Raji (cell line): ENCODE results near the gene SH3PXD2A.

ENCODE experiments used
- POLR2A ChIP-seq: IDR thresholded peaks from 2 replicates; pipeline ENCODE4 v1.6.1; 2011; ENCODE audit warnings: low read depth, low read length, control low read depth; ENCODE audit not compliant: insufficient read depth

The SH3PXD2A gene

DNA sequence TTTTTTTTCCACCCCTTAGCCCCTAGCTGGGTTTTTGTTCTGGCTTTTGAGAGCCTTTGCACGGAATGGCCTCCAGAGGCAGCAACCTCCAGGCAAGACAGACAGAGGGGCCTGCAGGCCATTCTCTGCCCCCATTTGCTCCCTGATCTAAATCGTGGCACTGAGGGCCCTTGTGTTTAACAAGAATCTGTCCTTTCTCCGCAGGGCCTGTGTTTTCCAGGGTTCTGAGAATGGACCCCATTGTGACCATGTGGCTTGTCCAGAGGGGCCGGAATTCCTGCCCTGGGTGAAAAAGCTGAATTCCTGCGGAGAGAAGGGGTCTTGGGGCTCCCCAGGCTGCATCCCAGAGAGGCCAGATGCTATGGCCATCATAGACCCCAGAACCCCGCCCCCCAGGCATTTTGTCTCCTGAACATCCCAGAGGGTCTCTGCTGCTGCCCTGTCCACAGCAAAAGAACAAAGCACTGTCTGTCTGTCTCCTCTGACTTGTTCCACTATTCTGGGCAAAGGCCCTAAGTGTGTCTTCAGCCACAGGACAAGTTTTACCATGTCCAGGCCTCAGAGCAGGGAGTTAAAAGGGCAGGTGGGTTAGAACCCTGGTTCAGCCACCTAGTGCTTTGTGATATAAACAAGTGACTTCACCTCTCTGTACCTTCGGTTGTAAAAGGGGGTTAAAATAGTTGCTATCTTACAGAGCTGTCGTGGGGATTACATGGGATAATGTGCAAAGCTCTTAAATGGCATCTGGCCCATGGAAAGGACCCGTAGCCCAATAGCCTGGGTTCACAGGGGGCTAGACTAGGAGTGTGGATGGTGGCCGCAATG is 155.6 kb downstream of the SH3PXD2A start:
- TF ChIP-seq POLR2A = no peak

GRCh38 chr10:103698266-103698665 is 157.1 kb downstream of the SH3PXD2A start:
- TF ChIP-seq POLR2A = no peak

- no peak for TF ChIP-seq POLR2A
These were observed 157.6 kb downstream of the SH3PXD2A start for GRCh38 chr10:103697787-103698186.

GRCh38 chr10:103696411-103697145 is 158.8 kb downstream of the SH3PXD2A start:
- TF ChIP-seq POLR2A = no peak

DNA sequence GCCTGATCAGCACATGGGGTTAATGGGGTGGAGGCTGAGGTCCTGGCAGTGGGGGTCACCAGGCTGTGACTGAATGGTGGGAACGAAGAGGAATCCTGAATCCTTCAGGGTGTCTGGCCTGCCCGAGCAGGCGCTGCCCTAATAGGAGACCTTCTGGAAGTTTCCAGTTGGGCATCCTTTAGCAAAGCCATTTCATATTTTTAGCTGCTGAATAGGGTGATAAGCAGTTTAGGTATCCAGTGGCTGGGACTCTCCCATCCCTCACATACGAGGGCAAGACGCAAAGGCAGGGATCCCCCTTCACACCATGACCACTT is 159.3 kb downstream of the SH3PXD2A start:
- no peak for TF ChIP-seq POLR2A

DNA sequence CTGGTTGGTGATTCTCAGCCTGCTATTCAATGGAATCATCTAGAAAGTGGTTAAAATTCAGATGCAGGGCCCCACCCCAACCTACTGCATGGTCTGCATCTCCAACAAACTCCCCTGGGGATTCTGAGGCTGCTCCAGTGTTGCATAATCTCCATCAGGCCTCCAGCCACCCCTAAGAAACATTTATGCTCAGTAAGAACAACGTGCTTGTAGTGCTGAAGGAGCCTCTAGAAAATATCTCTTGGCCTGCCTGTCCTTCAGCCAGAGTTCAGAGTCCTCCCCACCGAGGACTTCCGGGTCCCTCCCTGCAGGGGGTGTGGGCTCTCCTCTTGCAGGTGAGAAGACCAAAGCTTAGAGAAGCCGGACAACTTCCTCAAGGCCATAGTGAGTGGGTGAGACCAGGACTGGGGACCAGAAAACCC is 159.8 kb downstream of the SH3PXD2A start:
- TF ChIP-seq POLR2A = no peak

DNA sequence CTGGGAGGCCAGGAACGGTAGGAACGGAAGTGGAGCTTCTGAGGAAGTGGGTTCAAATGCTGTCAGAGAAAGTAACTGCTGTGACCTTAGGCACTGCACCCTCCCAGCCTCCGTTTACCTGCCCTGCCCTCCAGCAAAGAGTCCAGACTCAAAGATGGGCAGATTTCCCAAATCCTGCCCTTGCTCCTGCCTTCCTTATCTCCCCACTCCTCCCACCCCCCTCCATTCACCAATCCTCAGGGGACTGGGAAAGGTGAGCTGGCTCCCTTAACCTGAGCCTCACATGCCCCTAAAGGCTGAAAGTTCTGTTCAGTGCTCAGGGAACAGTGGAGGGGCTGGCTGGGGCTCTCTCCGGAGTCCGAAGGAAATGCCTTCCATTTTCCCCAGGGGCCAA is 161.6 kb downstream of the SH3PXD2A start:
- TF ChIP-seq POLR2A = no peak

DNA sequence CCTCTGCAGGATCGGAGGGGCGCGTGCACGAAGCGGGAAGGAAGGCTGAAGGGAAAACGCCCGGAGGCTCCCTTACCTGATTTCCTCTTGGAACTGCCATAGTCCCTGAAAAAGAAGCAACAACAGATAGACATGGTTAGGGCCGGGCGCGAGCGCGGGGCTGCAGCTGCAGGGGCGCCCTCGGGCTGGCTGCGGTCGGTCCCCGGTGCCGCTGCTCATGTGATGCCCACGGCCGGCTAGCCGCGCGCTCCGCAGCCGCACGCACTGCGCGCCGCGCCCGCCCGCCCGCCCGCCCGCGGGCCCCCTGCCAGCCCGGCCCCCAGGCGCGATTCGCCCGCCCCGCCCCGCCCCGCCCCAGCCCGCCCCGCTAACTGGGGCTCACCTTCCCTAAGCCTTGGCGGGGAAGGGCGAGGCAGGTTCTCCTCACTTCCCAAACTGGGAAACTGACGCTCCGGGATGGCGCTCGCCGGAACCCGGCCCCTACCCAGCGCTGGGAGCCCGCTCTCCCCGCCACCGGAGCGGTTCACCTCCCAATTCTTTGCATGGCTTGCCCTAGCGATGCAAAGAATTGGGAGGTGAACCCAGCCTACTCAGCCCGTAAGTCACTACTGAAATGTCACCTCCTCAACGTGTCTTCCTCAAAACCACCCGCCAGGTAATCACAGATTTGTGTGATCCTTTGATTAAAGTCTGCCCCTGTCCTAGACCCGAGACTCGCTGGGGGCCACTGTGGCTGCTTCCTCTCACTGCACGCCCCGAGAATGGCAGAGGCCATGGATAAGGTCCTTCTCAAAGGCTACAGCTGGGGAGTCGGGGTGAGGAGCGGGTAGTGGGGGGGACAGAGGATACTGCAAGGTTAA is 162.2 kb downstream of the SH3PXD2A start:
- TF ChIP-seq POLR2A = peak; percentile 58

DNA sequence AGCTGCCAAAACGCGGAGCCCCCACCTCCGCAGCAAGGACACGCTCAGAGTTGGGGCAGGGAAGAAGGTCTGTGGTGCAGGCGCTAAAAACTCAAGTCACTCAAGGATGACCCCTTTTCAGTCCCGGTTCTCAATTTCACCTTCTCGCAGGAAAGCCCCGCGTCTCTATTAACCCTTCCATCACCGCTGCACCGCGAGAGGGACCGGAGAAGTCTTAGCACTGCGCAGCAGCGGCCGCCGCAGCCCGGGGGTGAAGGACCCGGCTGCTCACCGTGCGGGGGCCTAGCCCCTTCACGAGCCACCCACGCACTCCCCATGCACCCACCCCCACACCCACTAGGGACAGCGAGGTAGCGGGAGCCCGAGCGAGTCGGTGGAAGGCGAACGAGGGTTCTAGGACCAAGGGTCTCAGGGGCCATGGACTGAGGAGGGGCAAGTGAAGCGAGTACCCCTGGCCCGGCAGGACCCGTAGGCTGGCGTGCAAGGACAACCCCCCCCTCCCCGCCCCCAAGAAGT is 162.9 kb downstream of the SH3PXD2A start:
- peak; percentile 24 for TF ChIP-seq POLR2A

DNA sequence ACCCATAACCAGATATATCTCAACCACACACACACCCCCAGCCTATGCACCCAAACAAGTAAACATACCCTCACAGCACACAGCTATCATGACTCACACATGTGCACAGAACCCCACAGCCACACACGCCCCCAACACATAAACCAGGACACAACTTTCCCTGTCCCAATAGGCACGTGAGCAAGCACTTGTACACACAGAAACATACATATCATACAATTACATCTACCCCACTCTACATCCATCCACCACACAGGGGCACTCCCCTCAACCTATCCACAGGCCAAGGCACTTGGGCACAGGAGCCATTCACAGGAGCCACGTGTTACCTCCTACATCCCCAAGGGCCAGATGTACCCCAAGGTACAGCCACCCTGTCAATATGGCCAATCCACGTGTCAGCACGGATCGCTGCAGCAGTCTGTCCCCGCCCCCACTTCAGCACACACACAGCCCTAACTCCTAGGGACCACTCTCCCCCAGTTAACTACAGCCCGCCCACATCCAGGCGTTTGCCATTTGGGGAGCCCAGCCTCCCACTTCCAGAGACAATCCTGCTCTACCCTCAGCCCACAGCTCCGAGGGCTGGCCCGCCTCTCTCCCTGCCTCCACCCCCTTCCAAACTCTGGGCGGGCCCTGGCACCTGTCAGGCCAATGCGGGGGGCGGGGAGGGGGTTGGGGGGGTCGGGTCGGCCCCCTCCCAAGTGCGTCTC is 163.5 kb downstream of the SH3PXD2A start:
- TF ChIP-seq POLR2A = no peak

- no peak for TF ChIP-seq POLR2A
These were observed 164.1 kb downstream of the SH3PXD2A start for GRCh38 chr10:103691267-103691666.

DNA sequence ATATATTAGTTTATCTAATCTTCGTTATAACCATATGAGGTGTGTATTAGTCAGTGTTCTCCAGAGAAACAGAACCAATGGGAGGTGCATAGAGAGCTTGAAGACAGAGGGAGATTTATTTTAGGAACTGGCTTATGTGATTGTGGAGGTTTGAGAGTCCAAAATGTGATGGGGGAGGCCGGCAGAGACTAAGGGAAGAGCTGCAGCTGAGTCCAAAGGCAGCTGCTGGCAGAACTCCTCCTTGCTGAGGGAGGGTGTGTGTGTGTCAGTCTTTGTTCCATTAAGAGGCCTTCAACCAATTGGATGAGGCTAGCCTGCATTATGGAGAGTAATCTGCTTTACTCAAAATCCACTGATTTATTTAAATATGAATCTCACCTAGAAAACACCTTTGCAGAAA is 165.1 kb downstream of the SH3PXD2A start:
- no peak for TF ChIP-seq POLR2A

GRCh38 chr10:103688491-103688890 is 166.9 kb downstream of the SH3PXD2A start:
- TF ChIP-seq POLR2A = no peak

DNA sequence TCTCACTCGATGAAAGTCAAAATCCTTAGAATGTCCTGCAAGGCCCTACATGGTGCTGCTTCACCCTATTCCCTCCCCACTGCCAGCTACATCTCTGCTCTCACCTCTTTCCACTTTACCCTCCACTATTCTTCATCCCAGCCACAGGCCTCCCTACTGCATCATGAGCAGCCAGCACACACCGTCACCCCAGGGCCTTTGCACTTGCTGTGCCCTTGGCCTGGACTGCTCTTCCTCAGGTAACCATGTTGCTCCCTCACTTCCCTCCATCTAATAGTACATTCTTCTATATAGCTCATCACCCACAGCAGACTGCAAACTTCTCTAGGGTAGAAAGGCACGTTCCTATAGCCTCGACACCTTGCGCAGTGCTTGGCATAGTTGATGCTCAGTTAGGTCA is 167.7 kb downstream of the SH3PXD2A start:
- TF ChIP-seq POLR2A = no peak

- no peak for TF ChIP-seq POLR2A
These were observed 168.2 kb downstream of the SH3PXD2A start for GRCh38 chr10:103687172-103687571.
